Right renal pelvis (tissue), 4 donors: ENCODE measurements around the gene THADA. TPM values are rescaled to one million over a fixed set of nuclear protein-coding genes. Genes with fewer than 3 reads are reported as not detected.

Source experiments
- DNase-seq, 4 donors: peaks; one replicate each; pipeline ENCODE4 v3.0.0-alpha.2; 2013; ENCODE audit warnings: low read depth in 4 of 4, low spot score in 3 of 4, missing footprints in 1 of 4
- polyA plus RNA-seq, 4 donors: library from polyadenylated mRNA; unstranded; fragments of 120-200 nt; gene quantifications; one replicate each; pipeline ENCODE4 v1.2.1, GENCODE V29; 2013; ENCODE audit not compliant: insufficient read length in 4 of 4

The THADA gene
- polyA plus RNA-seq, 4 donors: 33.8 to 39.7 (median 36.0) TPM

DNA sequence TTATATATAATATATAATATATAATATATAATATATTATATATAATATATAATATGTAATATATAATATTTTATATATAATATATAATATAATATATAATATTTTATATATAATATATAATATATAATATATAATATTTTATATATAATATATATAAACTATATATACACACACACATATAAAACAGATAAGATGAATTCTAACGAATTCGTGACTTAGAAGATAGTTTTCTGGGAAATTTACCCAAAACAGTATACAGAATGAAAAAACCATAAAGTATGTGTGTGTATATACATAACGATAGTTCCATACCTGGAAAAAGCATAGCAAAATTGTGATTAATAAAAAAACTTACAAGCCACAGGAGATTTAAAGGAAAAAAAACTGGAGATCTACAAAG is 80.6 kb downstream of the THADA start:
- no peak for DNase-seq

DNA sequence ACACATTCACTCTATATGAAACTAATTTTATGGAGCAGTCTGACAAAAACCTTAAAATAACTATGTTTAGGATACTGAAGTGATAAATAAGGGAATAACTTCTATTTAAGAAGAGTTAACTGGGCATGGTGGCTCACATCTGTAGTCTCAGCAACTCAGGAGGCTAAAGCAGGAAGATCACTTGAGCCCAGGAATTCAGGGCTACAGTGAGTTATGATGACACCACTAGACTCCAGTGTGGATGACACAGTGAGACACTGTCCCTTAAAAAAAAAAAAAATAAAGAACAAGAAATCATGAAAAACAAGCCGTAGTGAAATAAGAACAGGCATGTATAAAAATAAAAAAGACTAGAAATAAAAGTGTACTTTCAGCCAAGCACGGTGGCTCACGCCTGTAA is 82.0 kb downstream of the THADA start:
- no peak for DNase-seq

DNA sequence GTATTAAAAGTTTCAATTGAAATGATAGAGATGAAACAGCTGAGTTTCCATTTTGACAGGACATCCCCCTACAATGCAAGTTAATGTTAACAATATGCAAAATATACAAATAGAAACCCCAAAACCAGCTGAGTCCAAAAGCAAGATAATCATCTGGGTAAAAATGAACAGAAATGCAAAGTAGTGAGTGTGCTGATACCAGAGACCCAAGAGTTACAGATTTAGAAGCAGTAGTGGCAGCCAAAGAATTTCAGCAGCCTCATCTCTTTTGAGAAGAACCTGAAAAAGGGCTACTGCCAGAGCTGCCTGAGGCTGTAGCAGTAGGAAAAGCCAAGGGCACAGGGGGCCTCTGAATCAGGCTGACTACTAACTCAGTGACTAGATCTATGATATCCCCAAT is 82.6 kb downstream of the THADA start:
- no peak for DNase-seq

DNA sequence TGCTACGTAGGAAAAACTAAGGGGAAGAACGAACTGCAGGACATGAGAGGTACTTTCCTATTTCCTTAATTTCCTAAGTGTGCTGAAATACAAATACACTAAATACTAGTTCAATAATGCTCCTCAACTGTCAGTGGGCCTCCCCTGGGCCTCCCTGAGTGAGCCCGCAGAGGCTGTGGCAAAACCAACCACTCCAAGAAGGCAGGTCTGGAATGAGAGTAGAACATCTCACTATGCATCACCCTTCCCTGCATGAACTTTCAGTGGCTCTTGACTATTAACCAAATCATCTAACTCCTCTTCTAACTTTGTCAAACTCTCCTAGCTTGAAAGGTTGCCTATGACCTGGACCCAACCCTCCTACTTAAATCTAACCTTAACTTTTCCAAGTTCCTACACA is 84.6 kb downstream of the THADA start:
- no peak for DNase-seq

DNA sequence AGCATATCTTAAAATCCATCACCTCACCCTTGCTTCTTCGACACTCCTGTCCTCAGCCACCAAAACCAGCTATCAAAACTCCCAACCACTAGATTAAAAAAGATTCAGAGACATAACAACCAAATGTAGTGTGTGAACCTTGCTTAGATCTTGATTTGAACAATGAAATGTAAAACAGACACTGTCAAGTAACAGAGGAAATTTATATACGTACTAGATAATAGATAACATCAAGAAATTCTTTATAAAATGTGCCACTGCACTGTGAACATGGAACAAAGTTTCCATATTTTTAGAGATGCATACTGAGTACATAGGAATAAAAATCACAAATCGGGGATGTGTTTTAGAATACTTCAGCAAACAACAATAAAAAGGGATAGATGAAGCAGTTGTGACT is 86.0 kb downstream of the THADA start:
- DNase-seq: no peak

DNA sequence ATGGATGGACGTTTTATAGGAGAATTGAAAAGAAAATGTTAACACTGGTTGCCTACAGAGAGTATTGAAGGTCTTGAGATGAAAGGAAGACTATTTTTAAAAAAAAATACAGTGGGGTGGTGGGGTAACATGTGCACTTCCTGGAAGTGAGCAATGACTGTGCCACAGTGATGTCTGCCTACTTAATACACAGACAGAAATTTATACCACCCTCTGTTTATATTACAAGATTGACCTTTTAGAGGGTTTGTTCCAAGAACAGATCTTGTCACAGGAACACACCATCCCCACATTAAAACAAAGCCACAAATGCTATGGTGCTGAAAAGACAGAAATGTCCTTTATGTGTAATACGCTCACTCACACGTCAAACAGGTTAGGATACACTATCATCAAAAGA is 87.6 kb downstream of the THADA start:
- no peak for DNase-seq

DNA sequence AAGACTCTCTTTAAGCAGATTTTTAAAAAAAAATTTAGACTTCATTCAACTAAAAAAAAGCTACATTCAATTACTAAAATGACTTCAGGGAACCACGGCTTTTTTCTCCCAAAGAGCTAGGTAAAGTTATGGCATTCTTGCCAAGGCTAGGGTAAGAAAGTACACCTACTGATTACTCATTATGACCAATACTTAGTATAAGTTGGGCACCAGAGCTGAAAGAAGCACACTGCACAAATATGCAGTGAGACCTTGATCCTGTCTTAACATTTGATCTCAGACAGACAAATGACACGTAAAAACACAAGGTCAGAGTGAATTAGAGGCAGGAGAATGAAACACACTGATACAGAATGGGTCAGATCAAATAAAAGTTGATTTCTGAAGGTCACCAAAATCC is 88.7 kb downstream of the THADA start:
- no peak for DNase-seq

DNA sequence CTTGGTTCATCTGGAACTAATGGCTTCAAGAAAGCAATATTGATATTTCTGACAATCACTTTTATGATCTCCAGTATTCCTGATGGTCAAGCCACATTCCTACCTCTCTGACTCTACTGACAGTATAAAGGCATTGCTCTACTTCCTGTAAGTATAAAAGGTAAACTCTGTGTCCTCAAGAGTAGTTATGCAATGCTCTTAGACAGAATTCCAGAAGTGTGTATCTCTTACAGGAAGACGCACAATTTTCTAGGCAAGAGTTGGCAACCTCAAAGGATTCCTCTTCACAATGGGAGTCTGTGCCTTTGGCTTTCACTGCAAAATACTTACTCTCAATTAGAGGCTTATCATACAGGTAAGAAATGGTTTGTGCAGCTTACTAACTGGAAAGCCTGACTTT is 100.1 kb downstream of the THADA start:
- DNase-seq: no peak

DNA sequence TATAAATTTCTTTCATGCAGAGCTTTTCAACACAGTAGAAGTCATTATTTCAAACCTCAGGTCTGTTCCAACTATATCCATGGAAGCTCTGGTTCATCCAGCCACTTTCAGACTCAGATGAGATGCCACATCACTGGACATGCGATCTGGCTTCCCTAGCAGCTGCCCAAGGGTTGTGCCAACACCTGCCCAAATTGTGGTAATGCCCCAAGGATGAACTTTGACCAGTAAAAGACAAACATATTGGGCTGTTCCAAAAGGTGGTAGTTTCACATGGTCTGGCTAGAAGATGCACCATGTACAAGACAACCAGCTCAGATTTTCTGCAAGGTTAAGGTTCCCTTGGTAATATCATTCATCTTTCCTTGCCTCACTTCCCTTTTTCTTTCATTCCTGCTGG is 101.9 kb downstream of the THADA start:
- DNase-seq: no peak

DNA sequence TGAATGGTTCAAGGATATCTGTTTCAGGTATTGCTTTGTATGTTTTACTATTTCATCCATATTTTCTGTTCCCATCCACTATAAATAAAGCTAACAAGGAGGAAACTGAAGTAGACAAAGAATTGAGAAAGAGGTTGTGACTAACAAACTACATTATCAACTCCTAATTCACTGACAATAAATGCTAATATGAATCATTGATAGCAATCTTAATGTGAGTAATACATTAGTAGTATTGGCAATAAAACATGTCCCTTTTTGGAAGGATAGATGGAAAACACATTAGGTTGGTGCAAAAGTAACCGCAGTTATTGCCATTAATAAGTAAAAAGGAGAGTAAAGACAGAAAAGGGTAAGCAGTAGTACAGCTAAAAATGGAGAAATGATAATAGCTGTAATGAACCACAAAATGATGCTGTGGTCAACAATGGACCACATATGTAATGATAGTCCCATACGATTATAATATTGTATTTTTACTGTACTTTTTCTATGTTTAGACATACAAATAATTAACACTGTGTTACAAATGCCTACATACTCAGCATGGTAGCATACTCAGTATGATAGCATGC is 104.7 kb downstream of the THADA start:
- no peak for DNase-seq

DNA sequence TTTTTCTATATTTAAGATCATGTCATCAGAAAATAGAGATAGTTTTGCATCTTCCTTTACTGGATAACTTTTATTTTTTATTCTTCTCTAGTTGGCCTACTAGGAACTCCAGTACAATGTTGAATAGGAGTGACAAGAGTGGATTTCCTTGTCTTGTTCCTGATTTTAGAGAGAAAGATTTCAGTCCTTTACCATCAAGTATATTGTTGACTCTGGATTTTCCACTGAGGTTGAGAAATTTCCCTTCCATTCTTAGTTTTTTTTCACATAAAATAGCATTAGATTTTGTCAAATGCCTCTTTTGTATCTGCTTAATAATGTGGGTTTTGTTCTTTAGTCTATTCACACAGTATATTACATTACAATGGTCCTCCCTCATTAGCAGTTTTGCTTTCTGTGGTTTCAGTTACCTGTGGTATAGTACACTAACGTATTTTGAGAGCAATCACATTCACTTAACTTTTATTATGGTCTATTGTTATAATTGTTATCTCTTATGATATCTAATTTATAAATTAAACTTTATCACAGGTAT is 105.5 kb downstream of the THADA start:
- no peak for DNase-seq

DNA sequence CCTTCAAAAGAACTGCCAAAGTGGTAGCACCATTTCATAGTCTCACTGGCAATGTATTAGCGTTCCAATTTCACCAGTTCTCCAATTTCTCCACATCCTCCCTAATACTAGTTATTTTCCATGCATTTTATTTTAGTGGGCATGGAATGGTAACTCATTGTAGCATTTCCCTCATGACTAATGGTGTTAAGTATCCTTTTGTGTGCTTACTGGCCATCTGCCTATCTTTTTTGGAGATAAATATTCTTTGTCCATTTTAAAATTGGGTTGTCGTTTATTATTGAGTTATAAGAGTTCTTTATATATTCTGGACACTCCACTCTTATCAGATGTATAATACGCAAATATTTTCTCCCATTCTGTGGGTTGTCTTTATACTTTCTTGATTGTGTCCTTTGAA is 107.1 kb downstream of the THADA start:
- no peak for DNase-seq

DNA sequence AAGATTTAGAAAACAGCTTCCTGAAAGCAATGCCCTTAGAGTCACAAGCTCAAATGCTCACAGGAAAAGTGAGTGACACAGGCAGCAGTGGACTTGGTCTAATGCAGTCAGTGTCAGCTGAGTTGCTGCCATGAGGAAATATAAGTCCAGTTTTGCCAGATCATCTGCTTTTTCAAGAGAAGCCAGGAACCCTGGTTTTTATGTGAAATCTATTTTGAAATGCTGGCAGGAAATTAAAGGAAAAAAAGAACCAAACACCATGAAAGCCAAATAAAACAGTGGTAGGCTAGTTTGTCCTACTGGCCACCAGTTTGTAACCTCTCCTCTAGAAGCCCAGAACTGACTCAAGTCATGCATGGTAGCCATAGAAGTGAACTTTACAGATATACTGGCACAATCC is 109.2 kb downstream of the THADA start:
- no peak for DNase-seq

DNA sequence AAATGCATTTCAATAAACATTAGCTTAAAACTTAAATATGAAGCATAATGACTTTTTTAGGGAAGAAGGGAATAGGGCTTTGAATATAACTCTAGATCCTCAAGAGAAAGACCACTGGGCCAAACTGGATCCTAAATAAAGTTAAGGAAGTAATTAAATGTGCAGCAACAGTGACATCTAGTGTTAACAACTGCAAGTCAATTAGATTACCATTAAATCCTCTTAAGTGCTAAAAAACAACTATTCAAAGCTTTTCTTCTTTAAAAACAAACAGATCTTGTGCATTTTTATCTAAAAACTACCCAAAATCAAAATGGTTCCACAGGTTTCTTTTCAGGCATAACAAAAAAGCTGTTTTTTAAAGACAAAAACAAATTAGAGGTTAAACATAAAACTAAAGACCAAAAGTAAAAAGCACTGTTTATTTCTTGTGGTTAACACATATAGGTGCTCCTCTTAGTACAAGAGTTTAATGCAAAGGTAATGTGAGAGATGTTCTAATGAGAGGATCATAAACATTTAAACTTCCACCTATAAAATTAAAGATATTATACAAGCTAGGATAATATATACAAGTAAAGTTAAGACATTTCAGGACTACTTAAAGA is 111.4 kb downstream of the THADA start:
- DNase-seq: peak; percentile 63 to 86 (median 78)

DNA sequence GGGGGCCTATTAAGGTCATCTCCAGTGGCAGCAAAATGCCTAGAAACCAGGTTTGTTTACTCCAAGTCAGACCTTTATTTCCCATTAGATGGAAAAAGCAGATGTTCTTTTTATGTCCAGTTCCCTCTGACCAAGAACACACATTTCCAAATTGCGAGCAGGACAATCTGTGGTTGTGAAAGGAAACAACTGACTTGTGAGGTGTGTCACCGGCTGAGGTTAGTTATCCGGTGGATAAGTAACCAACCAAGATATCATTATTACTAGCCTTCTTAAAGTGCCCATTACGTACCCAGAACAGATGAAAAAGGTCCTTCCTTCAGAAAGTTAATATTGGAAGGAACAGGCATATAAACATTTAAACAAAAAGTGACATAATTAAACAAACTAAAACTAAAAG is 112.9 kb downstream of the THADA start:
- DNase-seq: no peak

DNA sequence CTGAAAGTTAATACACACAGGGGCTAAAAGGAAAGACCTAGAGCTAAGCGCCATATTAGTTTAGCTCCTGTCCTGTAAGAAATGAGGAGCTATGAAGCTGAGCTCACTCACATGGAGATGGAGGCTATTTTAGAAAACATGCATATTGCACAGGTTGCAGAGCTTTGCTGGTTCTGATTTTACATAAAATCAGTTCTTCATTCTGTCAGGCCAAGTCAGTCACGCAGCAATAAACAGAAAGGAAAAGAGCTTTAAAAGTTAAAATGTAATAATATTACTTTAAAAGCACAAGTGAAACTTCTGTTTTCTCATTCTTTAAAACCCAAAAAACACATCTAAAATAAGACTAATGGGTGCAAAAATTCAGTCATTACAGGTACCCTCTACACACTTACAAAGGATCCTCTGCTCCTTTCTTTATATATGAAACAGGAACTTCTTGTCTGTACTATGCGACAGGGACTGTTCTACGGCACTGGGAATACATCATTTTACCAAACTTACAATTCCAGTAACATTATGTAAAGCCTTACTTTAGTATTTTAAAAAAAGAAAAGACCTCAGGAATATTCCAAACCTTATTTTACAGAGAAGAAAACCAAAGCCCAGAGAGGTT is 113.8 kb downstream of the THADA start:
- no peak for DNase-seq

DNA sequence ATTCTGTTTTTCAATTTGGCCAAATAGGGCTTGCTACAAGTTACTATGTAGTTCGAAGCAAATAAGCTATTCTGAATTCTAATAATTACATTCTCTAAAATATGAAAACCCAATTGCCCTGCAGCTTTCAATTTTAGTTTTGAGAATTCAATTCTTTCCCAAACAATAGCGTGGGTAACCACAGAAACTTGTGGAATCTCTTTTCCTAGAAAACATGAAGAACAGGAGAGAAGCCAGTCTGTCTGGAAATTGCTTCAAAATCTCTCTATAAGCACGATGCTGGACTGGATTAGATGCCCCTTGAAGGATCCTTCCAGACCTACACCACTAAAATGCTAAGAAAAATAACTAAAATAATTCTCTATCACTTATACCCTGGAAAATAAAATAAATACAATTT is 115.0 kb downstream of the THADA start:
- no peak for DNase-seq

DNA sequence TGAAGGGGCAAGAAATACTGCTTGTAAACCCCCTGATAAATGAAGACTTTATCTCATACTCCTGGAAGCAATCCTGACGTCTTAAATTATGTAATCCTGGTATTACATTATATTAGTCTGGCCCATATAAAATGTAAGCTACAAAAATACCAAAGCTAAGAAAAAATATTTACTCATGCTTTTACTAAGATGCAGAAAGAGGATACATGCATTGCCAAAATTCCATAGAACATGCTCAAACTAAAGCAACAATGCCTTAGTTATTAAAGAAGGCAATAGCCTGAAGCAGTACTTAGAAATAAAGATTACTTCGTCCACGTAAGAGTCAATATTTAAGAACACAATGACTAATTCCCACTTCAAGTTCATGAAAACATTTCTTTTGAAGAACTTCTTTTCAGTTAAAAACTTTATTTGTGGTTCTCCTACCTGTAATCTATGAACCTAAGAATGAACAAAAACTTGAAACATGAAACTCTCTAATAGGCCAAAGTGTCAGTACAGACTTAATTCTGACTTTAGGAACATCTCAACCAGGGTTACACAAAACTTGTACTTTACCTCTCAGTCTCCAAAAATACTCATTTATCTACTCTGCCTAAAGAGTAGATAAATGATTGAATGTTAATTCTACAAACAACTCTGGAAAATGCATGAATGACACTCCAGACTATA is 117.3 kb downstream of the THADA start:
- DNase-seq: no peak

DNA sequence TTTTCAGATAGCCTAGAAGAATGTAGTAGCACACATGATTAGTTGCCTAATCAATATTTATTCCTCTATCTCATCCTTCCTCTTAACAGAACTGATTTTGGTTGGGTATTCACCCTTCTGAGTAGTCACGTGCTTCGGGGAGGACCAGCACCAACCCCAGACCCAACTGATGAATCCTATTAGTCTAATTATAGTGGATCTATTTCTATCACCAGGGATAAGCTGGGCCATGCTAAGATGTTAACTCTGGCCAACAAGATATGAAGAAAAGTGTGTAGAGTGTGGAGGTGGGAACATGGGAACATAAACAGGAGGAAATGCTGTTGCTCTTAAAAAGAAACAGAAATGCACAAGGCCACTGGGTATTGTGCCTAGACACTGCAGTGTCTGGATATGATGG is 119.9 kb downstream of the THADA start:
- no peak for DNase-seq

DNA sequence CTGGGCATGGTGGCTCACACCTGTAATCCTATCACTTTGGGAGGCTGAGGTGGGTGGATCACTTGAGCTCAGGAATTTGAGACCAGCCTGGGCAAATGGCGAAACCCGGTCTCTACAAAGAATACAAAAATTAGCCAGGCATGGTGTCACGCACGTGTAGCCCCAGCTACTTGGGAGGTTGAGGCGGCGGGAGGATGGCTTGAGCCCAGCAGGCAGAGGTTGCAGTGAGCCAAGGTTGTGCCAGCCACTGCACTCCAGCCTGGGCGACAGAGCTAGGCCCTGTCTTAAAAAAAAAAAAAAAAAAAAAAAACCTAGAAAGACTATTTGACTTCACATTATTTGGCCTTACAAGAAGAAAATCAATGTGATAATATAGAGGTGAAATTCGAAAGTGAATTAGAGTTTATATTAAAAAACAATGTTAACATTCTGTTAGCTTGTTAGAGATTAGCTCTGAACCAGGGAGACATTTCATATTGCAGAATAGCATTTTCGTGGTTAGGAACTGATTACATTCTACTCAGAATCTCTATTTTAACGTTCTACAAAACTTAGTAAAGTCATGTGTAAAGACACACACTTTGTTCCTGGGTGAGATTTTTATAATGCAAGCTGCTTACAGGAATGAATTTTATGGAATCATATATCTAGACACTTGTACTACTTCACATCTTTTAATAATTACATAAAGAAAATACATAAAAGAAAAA is 120.5 kb downstream of the THADA start:
- no peak for DNase-seq

DNA sequence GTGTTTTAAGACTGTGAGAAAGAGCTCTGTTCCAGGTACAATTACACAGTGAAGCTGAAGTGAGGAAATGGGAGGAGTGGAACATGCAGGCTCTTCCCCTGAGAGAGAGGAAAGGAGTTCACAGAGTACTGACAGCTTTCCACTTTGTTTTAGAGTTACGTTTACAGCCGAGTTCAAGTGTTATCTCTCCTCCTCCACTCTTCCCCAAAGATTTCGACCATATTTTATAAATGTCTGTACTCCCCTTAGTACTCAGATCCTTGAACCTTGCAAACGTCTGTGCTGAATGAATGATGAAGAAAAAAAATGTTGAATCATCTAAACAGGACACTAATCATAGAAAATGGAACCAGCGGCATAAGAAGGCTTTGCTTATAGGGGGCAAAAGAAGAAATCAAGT is 121.6 kb downstream of the THADA start:
- no peak for DNase-seq
